Liver (tissue), 9 donors: Measurements from ENCODE around the gene RANGAP1. TPM values are rescaled to one million over a fixed set of nuclear protein-coding genes. Genes with fewer than 3 reads are reported as not detected.

Source experiments
- DNase-seq: peaks from one replicate; pipeline ENCODE4 v3.0.0-alpha.2; 2017; ENCODE audit warnings: low spot score
- H3K27ac ChIP-seq, 2 donors: one replicate each; pipeline ENCODE4 v1.7.0; 2013; ENCODE audit warnings: inconsistent platforms in 2 of 2, low read length in 2 of 2, control low read depth in 1 of 2, low read depth in 1 of 2, mild to moderate bottlenecking in 1 of 2
- H3K27me3 ChIP-seq, 4 donors: one replicate each; pipeline versions ENCODE4 v1.6.1 to v1.7.0; 2013; ENCODE audit warnings: low read length in 3 of 4, inconsistent platforms in 1 of 4, mild to moderate bottlenecking in 1 of 4, moderate library complexity in 1 of 4; ENCODE audit not compliant: control insufficient read depth in 4 of 4, insufficient read depth in 4 of 4
- H3K36me3 ChIP-seq, 4 donors: one replicate each; pipeline versions ENCODE4 v1.6.1 to v1.7.0; 2013; ENCODE audit warnings: low read length in 3 of 4, mild to moderate bottlenecking in 3 of 4, low read depth in 1 of 4, moderate library complexity in 1 of 4; ENCODE audit not compliant: control insufficient read depth in 4 of 4, insufficient read depth in 3 of 4
- H3K4me1 ChIP-seq, 4 donors: one replicate each; pipeline versions ENCODE4 v1.6.1 to v1.7.0; 2013; ENCODE audit warnings: low read length in 3 of 4, mild to moderate bottlenecking in 3 of 4, moderate library complexity in 1 of 4; ENCODE audit not compliant: control insufficient read depth in 4 of 4, insufficient read depth in 4 of 4
- H3K4me3 ChIP-seq, 3 donors: one replicate each; pipeline versions ENCODE4 v1.6.1 to v1.7.0; 2013; ENCODE audit warnings: low read length in 3 of 3, control low read depth in 1 of 3, low read depth in 1 of 3, mild to moderate bottlenecking in 1 of 3
- H3K9ac ChIP-seq, 2 donors: one replicate each; pipeline ENCODE4 v1.7.0; 2013; ENCODE audit warnings: low read length in 2 of 2, mild to moderate bottlenecking in 2 of 2, moderate library complexity in 2 of 2, control low read depth in 1 of 2, low read depth in 1 of 2
- H3K9me3 ChIP-seq, 4 donors: one replicate each; pipeline versions ENCODE4 v1.6.1 to v1.7.0; 2013; ENCODE audit warnings: low read length in 3 of 4; ENCODE audit not compliant: control insufficient read depth in 4 of 4
- CTCF ChIP-seq: fragments of 150-350 bp; IDR thresholded peaks from 2 replicates; pipeline ENCODE4 v1.5.1; 2017; ENCODE audit warnings: improper control_type of control experiment, low read depth, low read length; ENCODE audit not compliant: missing input control
- FOXA1 ChIP-seq: IDR thresholded peaks from 2 replicates; pipeline ENCODE4 v1.6.1; 2016; ENCODE audit warnings: antibody characterized with exemption
- GABPA ChIP-seq, 2 donors: IDR thresholded peaks in 1 of 2; conservative IDR thresholded peaks in 1 of 2; 2 replicates each; pipeline ENCODE4 v1.6.1; 2016; ENCODE audit warnings: antibody characterized with exemption in 2 of 2, mild to moderate bottlenecking in 1 of 2, moderate library complexity in 1 of 2
- HNF4A ChIP-seq, 2 donors: conservative IDR thresholded peaks; 2 replicates each; pipeline ENCODE4 v1.6.1; 2016; ENCODE audit warnings: antibody characterized with exemption in 2 of 2, mild to moderate bottlenecking in 2 of 2
- HNF4G ChIP-seq: IDR thresholded peaks from 2 replicates; pipeline ENCODE4 v1.6.1; 2016; ENCODE audit warnings: antibody characterized with exemption
- JUND ChIP-seq, 2 donors: IDR thresholded peaks; 2 replicates each; pipeline ENCODE4 v1.6.1; 2016; ENCODE audit warnings: antibody characterized with exemption in 2 of 2
- NR2F2 ChIP-seq: IDR thresholded peaks from 2 replicates; pipeline ENCODE4 v1.6.1; 2016; ENCODE audit warnings: antibody characterized with exemption
- REST ChIP-seq: IDR thresholded peaks from 2 replicates; pipeline ENCODE4 v1.6.1; 2016; ENCODE audit warnings: antibody characterized with exemption, mild to moderate bottlenecking
- SP1 ChIP-seq: IDR thresholded peaks from 2 replicates; pipeline ENCODE4 v1.6.1; 2018; ENCODE audit warnings: antibody characterized with exemption, mild to moderate bottlenecking
- TAF1 ChIP-seq: conservative IDR thresholded peaks from 2 replicates; pipeline ENCODE4 v1.6.1; 2016; ENCODE audit warnings: antibody characterized with exemption, mild to moderate bottlenecking
- YY1 ChIP-seq: IDR thresholded peaks from 2 replicates; pipeline ENCODE4 v1.6.1; 2016; ENCODE audit warnings: antibody characterized with exemption, mild to moderate bottlenecking
- ZBTB33 ChIP-seq: IDR thresholded peaks from 2 replicates; pipeline ENCODE4 v1.6.1; 2016; ENCODE audit warnings: antibody characterized with exemption
- WGBS: extraction: QIAGEN DNeasy Blood & Tissue Kit; methylation state at CpG from one replicate; pipeline ENCODE4 v1.1.7; 2013; 5-methylcytosine and 5-hydroxymethylcytosine counted together
- polyA plus RNA-seq, 2 donors: library from polyadenylated mRNA; stranded (reverse) in 1 of 2; unstranded in 1 of 2; fragments of 200-250 nt in 1 of 2; fragments of >200 nt in 1 of 2; fragmentation: Nextera tagmentation in 1 of 2; extraction: Ambion mirVana in 1 of 2; gene quantifications; one replicate each; pipeline versions ENCODE4 v1.2.1 to v1.2.3, GENCODE V29; 2013 to 2015
- total RNA-seq, 2 donors: library from RNA; depleted of rRNA; stranded (reverse); fragments of >200 nt; gene quantifications; one replicate each; pipeline ENCODE4 v1.2.3, GENCODE V29; 2014
- TF ChIP-seq, protein P1 (sequence below): IDR thresholded peaks from 2 replicates; pipeline ENCODE4 v1.6.1; 2016; ENCODE audit warnings: antibody characterized with exemption
- donor health status: healthy.
- donor health status: healthy.
- donor health status: healthy.
- donor health status: healthy.
- donor health status: healthy.

The RANGAP1 gene
- total and polyA plus RNA-seq, 4 donors, result 12.0 to 40.3 (median 33.3) TPM

- TF ChIP-seq TAF1, result no peak
- TF ChIP-seq HNF4A (conservative IDR thresholded peaks at IDR 0.05), result no peak
Observed at GRCh38 chr22:41305646-41306045, 19.7 kb upstream of the RANGAP1 start (continued).

- Histone ChIP-seq H3K9ac (peak overlapping the region; percentile 80 to 97), H3K27me3 (no peaks in the 10 kb centered on the region), H3K36me3 (peaks cover 0 to 2% (median 0%) of the 10 kb centered on the region in 4 donors), H3K4me1 (peaks cover 6 to 36% (median 26%) of the 10 kb centered on the region in 4 donors), H3K9me3 (no peaks in the 10 kb centered on the region), H3K4me3 (peak overlapping the region; percentile 59 to 96 (median 80)), H3K27ac (peak overlapping the region; percentile 95 to 98)
- 9% methylated on average over 5 of the region's 5 CpGs for WGBS
- DNase-seq, result no peak
- TF ChIP-seq FOXA1 (no peak), CTCF (no peak), HNF4G (no peak)
Observed at GRCh38 chr22:41302811-41303210, 16.8 kb upstream of the RANGAP1 start.

DNA sequence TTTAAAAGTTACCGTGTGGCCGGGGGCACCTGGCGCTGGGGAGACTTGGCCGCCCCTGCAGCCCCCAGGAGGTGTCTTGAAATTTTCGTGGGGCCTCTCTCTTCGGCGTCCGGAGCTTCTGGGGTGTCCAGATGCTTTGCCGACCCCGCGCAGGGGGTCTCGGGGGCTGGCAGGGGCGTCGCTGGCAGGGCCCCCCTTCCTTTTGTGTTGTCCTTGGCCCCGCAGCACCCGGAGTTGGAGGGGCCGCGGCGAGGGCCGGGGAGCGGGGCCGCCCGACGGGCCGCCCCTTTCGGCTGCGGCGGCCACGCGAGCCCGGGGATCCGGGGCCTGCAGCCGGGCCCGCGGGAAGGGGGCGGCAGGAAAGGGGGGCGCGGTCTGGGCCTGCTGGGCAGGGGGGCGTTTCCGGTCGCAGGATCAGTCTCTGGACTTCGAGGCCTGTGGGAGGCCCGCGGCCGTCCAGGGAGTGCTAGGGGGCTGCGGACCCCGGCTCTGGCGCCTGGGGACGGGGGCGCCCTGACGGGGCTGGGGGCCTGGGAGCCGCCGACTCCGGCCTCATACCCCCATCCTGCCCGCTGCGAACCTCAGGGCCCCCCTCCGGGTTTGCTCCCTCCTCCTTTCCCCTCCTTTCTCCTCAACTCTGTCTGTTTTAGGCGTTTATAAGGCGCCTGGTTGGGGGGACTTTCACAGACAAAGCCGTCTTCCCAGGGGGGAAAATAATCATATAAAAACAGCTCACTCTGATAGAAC is 16.2 kb upstream of the RANGAP1 start:
- Histone ChIP-seq H3K9ac (peak overlapping the region; percentile 80 to 97), H3K4me3 (peak overlapping the region; percentile 80 to 96 (median 81)), H3K9me3 (no peaks in the 10 kb centered on the region), H3K4me1 (peaks cover 3 to 30% (median 20%) of the 10 kb centered on the region in 4 donors), H3K36me3 (peaks cover 0 to 2% (median 0%) of the 10 kb centered on the region in 4 donors), H3K27me3 (no peaks in the 10 kb centered on the region), H3K27ac (peak overlapping the region; percentile 95 to 98)
- under 1% methylated on average over 60 of the region's 60 CpGs for WGBS
- TF ChIP-seq SP1 (no peak), HNF4A (conservative IDR thresholded peaks at IDR 0.05) (no peak), JUND (IDR thresholded peaks at IDR 0.05) (no peak), ZBTB33 (no peak), GABPA (IDR thresholded peaks at IDR 0.05 in 1 of 2, conservative IDR thresholded peaks at IDR 0.05 in 1 of 2) (no peak), NR2F2 (no peak), YY1 (no peak), TAF1 (no peak), REST (no peak), HNF4G (no peak)
- TF ChIP-seq, protein P1, sequence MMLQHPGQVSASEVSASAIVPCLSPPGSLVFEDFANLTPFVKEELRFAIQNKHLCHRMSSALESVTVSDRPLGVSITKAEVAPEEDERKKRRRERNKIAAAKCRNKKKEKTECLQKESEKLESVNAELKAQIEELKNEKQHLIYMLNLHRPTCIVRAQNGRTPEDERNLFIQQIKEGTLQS, result no peak
- DNase-seq, result peak; percentile 49
